T-helper 17 cell (primary cell): ENCODE data around the gene HPF1. TPM values are rescaled to one million over a fixed set of nuclear protein-coding genes. Genes with fewer than 3 reads are reported as not detected.

ENCODE experiments used
- ATAC-seq: fragments of 150-1000 bp; cut with Tn5 transposase; 2 replicates; pipeline ENCODE4 v1.10.0; 2021; ENCODE audit warnings: mild to moderate bottlenecking, moderate library complexity
- DNase-seq, 3 donors: peaks; one replicate each; pipeline versions ENCODE4 v3.0.0 to v3.0.0-alpha.2; 2020 to 2021
- H3K9me3 ChIP-seq: one replicate; pipeline ENCODE4 v1.7.0; 2013; ENCODE audit warnings: low read length, mild to moderate bottlenecking; ENCODE audit not compliant: control insufficient read depth, poor library complexity, severe bottlenecking
- H3K27ac Mint-ChIP-seq: one replicate; pipeline ENCODE4 v1.8.0; 2022; ENCODE audit warnings: mild to moderate bottlenecking, moderate library complexity, mixed read lengths
- H3K27me3 Mint-ChIP-seq: one replicate; pipeline ENCODE4 v1.8.0; 2022; ENCODE audit warnings: mixed read lengths
- H3K36me3 Mint-ChIP-seq: one replicate; pipeline ENCODE4 v1.8.0; 2022; ENCODE audit warnings: low read depth, mixed read lengths
- H3K4me1 Mint-ChIP-seq: one replicate; pipeline ENCODE4 v1.8.0; 2022; ENCODE audit warnings: mild to moderate bottlenecking, mixed read lengths
- H3K4me3 Mint-ChIP-seq: one replicate; pipeline ENCODE4 v1.8.0; 2022; ENCODE audit warnings: mild to moderate bottlenecking, moderate library complexity, mixed read lengths
- total RNA-seq, 4 donors: library from RNA in 2 of 4; stranded (reverse) in 2 of 4; gene quantifications; one replicate each; pipeline ENCODE4 v1.2.3 and lab custom pipeline; 2022 to 2026

Gene HPF1
- total RNA-seq, 2 donors from 2014 or later: 7.8 to 10.4 TPM

DNA sequence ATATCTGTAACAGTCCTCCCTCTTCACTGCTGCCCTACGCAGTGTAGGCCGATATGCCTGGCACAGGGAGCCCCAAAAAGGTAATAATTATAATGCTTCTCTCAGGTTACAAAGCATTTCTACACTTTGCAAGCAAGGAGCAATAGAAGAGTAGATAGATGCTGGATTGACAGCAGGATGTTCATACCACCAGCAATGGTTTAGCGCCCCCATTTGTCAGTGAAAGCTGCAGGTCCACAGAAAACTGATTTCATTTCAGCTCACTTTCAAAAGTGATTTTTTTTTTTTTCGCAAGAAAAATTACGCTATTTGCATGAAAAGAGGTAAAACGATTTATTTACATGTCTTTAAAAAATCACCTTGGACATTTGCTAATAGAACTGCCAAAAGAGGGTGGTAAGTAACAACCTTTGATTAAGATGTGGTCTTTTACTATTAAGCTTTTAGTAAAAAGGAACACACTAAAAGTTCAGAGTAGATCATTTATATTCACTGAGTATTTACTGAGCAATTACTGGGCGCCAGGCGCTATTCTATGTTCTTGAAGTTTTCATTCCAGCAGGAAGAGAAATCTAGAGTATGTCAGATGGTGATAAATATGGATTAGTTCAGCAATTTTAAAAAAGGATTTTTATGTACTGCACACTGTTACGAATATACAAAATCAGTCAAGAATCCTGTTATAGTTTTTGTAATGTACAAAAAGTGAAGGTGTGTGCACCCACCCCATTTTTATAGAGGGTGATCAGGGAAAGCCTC lies 34.4 kb downstream of the HPF1 start:
- no peak for DNase-seq
- ATAC-seq: no peak
- H3K4me1 Mint-ChIP-seq: peaks cover 4% of the 10 kb centered on the region
- no peaks in the 10 kb centered on the region for H3K9me3 ChIP-seq
- H3K4me3 Mint-ChIP-seq: no peak overlapping the region
- H3K27ac Mint-ChIP-seq: no peak overlapping the region
- H3K36me3 Mint-ChIP-seq: no peaks in the 10 kb centered on the region
- no peaks in the 10 kb centered on the region for H3K27me3 Mint-ChIP-seq

DNA sequence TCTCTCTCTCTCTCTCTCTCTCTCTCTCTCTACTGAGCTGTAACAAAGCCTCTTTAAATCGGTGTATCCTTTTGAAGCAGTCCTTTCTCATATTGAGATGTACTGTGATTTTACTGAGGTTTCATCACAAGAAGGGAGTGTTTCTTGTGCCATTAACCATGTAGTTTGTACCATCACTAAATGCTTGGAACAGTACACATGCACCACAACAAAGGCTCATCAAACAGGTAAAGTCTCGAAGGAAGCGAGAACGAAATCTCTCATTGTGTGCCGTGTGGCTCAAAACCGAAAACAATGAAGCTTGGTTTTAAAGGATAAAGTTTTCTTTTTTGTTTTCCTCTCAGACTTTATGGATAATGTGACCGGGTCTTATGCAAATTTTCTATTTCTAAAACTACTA lies 37.2 kb downstream of the HPF1 start:
- Mint-ChIP-seq H3K4me3 (no peak overlapping the region), H3K36me3 (no peaks in the 10 kb centered on the region), H3K27me3 (no peaks in the 10 kb centered on the region), H3K4me1 (peaks cover 4% of the 10 kb centered on the region), H3K27ac (peak overlapping the region; percentile 80)
- DNase-seq: no peak
- ATAC-seq: no peak
- no peaks in the 10 kb centered on the region for H3K9me3 ChIP-seq

DNA sequence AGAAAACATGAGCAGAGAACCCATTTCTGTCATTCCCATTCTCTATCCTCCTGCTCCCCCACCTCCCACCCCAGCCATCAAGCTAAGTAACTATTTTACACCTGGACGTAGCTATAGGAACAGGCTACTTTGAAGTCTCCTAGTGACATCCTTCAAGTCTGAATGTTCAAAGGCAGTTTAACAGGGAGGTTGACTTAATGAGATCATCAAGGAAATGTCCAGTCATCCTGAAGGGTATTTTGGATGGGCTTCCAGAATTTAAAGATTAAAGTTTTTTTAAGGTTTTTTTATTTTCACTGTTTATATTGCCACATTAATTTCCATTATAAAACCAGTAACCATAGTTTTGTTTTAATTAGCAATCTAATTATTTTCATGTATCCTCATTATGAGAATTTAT lies 41.1 kb downstream of the HPF1 start:
- H3K4me3 Mint-ChIP-seq: no peak overlapping the region
- peaks cover 2% of the 10 kb centered on the region for H3K36me3 Mint-ChIP-seq
- H3K4me1 Mint-ChIP-seq: peaks cover 7% of the 10 kb centered on the region
- ATAC-seq (no peak), DNase-seq (no peak)
- H3K27me3 Mint-ChIP-seq: no peaks in the 10 kb centered on the region
- no peaks in the 10 kb centered on the region for H3K9me3 ChIP-seq
- peak overlapping the region; percentile 11 for H3K27ac Mint-ChIP-seq

DNA sequence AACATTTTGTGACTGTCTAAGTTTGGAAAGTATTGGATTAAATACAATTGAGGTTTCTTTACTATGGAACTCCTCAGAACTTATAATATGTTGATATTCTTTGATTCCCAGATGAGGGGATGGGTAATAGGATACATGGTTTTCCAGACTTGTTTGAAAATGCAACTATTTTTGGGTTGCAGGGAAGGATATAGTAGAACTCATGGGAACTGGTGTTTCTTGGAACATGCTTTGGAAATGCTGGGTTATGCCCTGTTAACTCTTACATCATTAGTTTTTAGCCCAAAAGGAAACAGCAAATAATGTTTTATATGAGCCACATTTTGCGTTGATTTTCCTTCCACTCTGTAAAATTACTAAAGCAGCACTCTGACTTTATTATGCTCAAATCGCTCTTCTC lies 41.9 kb downstream of the HPF1 start:
- Mint-ChIP-seq H3K36me3 (peaks cover 2% of the 10 kb centered on the region), H3K27ac (peak overlapping the region; percentile 11)

DNA sequence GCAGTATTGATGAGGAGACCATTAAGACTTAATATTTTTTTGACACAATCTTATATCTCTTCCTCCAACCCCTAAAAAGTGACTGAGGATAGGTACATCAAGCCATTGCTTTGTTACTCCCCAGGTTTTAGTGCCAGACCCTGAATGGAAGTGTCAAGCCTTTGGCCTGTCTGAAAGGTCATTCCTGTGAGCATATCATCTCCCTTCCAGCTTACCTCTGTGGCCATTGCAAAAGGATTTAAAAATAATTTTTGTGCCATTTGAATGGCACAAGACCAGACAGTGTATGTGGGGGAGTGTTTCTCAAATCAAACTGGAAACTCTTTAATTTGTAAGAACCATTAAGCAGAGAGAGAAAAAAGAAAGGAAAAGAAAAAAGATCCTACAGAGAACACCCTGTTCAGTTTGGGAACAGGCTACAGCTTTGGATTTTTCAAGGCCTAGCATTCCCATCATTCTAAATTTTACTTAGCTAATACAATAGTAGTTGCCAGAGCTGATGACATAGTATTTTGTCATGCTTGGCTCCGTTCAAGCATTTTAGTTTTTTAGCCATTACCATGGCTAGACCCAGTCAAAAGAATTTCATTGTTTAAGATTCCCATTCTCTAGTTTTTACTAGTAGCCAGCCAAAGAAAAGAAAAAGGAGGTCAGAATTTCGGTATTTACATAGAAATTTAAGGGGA lies 49.6 kb downstream of the HPF1 start:
- DNase-seq (no peak), ATAC-seq (no peak)
- no peaks in the 10 kb centered on the region for H3K9me3 ChIP-seq
- H3K27ac Mint-ChIP-seq: peak overlapping the region; percentile 77
- no peak overlapping the region for H3K4me3 Mint-ChIP-seq
- peaks cover 5% of the 10 kb centered on the region for H3K4me1 Mint-ChIP-seq
- peaks cover 9% of the 10 kb centered on the region for H3K36me3 Mint-ChIP-seq
- H3K27me3 Mint-ChIP-seq: no peaks in the 10 kb centered on the region

More for the DNA sequence above, 41.9 kb downstream of the HPF1 start:
- no peak for DNase-seq
- no peaks in the 10 kb centered on the region for H3K9me3 ChIP-seq
- Mint-ChIP-seq H3K4me1 (peaks cover 4% of the 10 kb centered on the region), H3K4me3 (no peak overlapping the region), H3K27me3 (no peaks in the 10 kb centered on the region)
- ATAC-seq: no peak

DNA sequence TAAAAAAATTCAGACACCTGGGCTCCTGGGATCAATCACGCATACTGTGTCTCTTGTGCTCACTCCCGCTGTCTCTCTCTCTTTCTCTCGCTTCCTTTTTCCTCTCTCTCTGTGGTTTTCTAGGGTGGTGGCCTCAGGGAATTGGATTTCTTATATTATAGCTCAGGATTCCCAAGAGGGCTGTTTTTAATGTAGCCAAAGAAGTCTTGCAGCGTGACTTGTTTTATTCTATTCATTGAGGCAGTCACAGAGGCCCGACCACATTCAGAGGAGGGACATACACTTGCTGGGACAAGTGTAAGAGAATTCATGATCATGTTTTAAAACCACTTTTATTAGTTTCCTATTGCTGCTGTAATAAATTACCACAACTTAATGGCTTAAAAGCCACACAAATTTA lies 59.4 kb downstream of the HPF1 start:
- no peaks in the 10 kb centered on the region for H3K9me3 ChIP-seq
- H3K4me3 Mint-ChIP-seq: no peak overlapping the region
- peak overlapping the region; percentile 69 for H3K27ac Mint-ChIP-seq
- H3K27me3 Mint-ChIP-seq: no peaks in the 10 kb centered on the region
- H3K4me1 Mint-ChIP-seq: no peaks in the 10 kb centered on the region
- ATAC-seq (no peak), DNase-seq (no peak)
- H3K36me3 Mint-ChIP-seq: peaks cover 6% of the 10 kb centered on the region

DNA sequence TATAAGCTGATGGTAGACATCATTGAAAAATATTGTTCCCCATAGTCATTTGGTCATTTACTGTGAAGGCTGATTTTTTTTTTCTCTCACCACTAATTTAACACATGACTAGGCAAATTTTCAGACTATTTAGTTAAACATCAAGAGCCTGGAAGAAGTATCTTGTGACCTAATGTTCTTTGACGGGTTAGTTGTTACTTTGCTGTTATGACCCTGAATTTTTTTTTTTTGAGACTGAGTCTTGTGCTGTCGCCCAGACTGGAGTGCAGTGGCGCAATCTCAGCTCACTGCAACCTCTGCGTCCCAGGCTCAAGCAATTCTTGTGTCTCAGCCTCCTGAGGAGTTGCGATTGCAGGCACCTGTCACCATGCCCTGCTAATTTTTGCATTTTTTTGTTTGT lies 67.0 kb downstream of the HPF1 start:
- Mint-ChIP-seq H3K27ac (peak overlapping the region; percentile 19), H3K4me3 (no peak overlapping the region), H3K36me3 (no peaks in the 10 kb centered on the region), H3K27me3 (no peaks in the 10 kb centered on the region), H3K4me1 (peaks cover 2% of the 10 kb centered on the region)
- no peak for DNase-seq
- H3K9me3 ChIP-seq: no peaks in the 10 kb centered on the region
- no peak for ATAC-seq

DNA sequence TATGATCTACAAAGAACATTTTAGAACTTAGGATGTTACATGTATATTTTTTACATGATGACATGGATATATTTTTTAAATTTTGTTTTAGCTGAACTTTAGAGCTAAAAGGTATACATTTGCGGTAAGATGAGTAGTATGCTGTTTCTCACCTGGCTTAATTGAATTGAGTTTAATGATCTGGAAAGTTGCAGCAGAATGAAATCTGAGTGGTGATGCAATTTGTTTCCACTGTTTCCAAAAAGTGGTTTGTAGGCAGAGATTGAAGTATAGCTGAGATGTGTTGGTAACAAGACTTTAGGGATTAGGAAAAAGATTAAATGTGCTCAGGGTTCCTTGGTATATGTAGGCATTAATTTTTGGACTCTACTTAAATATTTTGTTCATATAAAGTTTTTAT lies 68.1 kb downstream of the HPF1 start:
- Mint-ChIP-seq H3K27ac (no peak overlapping the region), H3K4me1 (peaks cover 2% of the 10 kb centered on the region), H3K27me3 (no peaks in the 10 kb centered on the region), H3K36me3 (no peaks in the 10 kb centered on the region), H3K4me3 (no peak overlapping the region)
- ATAC-seq (no peak), DNase-seq (no peak)
- no peaks in the 10 kb centered on the region for H3K9me3 ChIP-seq

DNA sequence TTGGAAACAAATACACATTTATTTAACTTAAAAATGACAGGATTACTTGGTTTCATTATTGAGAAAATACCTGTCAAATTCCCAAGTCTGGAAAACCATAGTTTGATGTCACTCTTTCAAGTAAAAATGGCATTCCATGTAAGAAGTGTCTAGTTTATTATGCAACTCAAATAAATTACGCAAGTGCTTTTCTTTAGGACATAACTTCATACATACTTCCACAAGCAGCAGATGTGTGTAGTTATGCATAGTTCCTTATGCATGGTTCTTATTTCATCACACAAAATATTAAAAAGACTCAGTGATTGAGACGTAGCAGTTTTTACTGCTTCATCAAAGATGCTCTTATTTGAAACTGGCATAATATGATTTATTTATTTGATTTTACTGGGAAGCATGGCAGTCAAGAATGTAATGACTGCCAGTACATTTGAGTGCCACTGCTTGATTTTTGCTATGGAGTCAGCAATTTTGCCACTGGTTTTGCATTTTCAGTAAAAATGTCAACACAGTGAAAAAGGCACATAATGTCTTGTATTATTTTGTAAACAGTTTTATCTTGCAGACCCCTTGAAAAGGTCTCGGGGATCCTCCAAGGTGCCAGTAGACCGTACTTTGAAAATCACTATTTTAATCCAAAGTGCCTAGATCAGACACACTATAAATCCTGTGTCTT lies 75.2 kb downstream of the HPF1 start:
- no peak for DNase-seq
- Mint-ChIP-seq H3K4me3 (no peak overlapping the region), H3K27ac (no peak overlapping the region), H3K27me3 (no peaks in the 10 kb centered on the region), H3K4me1 (no peaks in the 10 kb centered on the region), H3K36me3 (peaks cover 6% of the 10 kb centered on the region)
- no peaks in the 10 kb centered on the region for H3K9me3 ChIP-seq
- no peak for ATAC-seq

Other genes starting within 250 kb of the HPF1 start
- 10 to 100 TPM; 11.8 to 13.5 TPM for gene NEK1, start 145.4 kb downstream of the HPF1 start, total RNA-seq
- 10 to 100 TPM; 18.4 to 27.3 TPM for gene CLCN3, start 137.4 kb downstream of the HPF1 start, total RNA-seq